T-helper 2 cell treated with Interferon-gamma antibody and Interleukin-4, amounts not matched to agents 5 μg/mL and 100 μg/mL, for 36 hours (primary cell): Measurements from ENCODE around the gene ZNF701.
"Not testable (repeated sequence)": the region's sequence is repeated elsewhere in the genome, so short reads cannot be mapped to it uniquely, and the experiment has no call there.

Experiments used
- DNase-seq: peaks from one replicate; pipeline ENCODE4 v3.0.0; 2021; ENCODE audit warnings: low spot score
- H3K27ac Mint-ChIP-seq: one replicate; pipeline ENCODE4 v1.8.0; 2021; ENCODE audit warnings: mild to moderate bottlenecking, mixed read lengths
- H3K27me3 Mint-ChIP-seq: one replicate; pipeline ENCODE4 v1.8.0; 2021; ENCODE audit warnings: low read depth, mixed read lengths
- H3K36me3 Mint-ChIP-seq: one replicate; pipeline ENCODE4 v1.8.0; 2021; ENCODE audit warnings: low read depth, mixed read lengths
- H3K4me1 Mint-ChIP-seq: one replicate; pipeline ENCODE4 v1.8.0; 2021; ENCODE audit warnings: low read depth, mixed read lengths
- H3K4me3 Mint-ChIP-seq: one replicate; pipeline ENCODE4 v1.8.0; 2022; ENCODE audit warnings: mild to moderate bottlenecking, moderate library complexity, mixed read lengths
- H3K9me3 Mint-ChIP-seq: one replicate; pipeline ENCODE4 v1.8.0; 2021; ENCODE audit warnings: mixed read lengths

The ZNF701 gene

GRCh38 chr19:52542541-52542940 is 27.5 kb upstream of the ZNF701 start:
- H3K27ac Mint-ChIP-seq: peak overlapping the region; percentile 29
- peaks cover 85% of the 10 kb centered on the region for H3K36me3 Mint-ChIP-seq

GRCh38 chr19:52542984-52543664 is 27.0 kb upstream of the ZNF701 start:
- peaks cover 14% of the 10 kb centered on the region for H3K4me1 Mint-ChIP-seq
- no peaks in the 10 kb centered on the region for H3K27me3 Mint-ChIP-seq
- H3K4me3 Mint-ChIP-seq: peak overlapping the region; percentile 37
- H3K9me3 Mint-ChIP-seq: peaks cover 53% of the 10 kb centered on the region
- peaks cover 89% of the 10 kb centered on the region for H3K36me3 Mint-ChIP-seq
- peak overlapping the region; percentile 29 for H3K27ac Mint-ChIP-seq
- DNase-seq: peak; percentile 23

More at GRCh38 chr19:52542541-52542940, 27.5 kb upstream of the ZNF701 start:
- not testable (repeated sequence) for H3K27me3 Mint-ChIP-seq, DNase-seq
- H3K9me3 Mint-ChIP-seq: peaks cover 49% of the 10 kb centered on the region
- H3K4me3 Mint-ChIP-seq: peak overlapping the region; percentile 37
- peaks cover 14% of the 10 kb centered on the region for H3K4me1 Mint-ChIP-seq

- Mint-ChIP-seq H3K36me3 (peaks cover 83% of the 10 kb centered on the region), H3K4me3 (no peak overlapping the region), H3K9me3 (peaks cover 61% of the 10 kb centered on the region), H3K27ac (no peak overlapping the region), H3K27me3 (no peaks in the 10 kb centered on the region), H3K4me1 (no peaks in the 10 kb centered on the region)
- DNase-seq: no peak
These were observed 15.7 kb upstream of the ZNF701 start for GRCh38 chr19:52554216-52554971.

GRCh38 chr19:52557231-52557995 is 12.7 kb upstream of the ZNF701 start:
- DNase-seq: no peak
- no peaks in the 10 kb centered on the region for H3K4me1 Mint-ChIP-seq
- peaks cover 64% of the 10 kb centered on the region for H3K9me3 Mint-ChIP-seq
- no peak overlapping the region for H3K4me3 Mint-ChIP-seq
- H3K36me3 Mint-ChIP-seq: peaks cover 82% of the 10 kb centered on the region
- no peaks in the 10 kb centered on the region for H3K27me3 Mint-ChIP-seq
- H3K27ac Mint-ChIP-seq: no peak overlapping the region

- not testable (repeated sequence) for H3K27ac Mint-ChIP-seq, H3K4me3 Mint-ChIP-seq, H3K4me1 Mint-ChIP-seq, H3K27me3 Mint-ChIP-seq, DNase-seq
- Mint-ChIP-seq H3K36me3 (peaks cover 82% of the 10 kb centered on the region), H3K9me3 (peaks cover 59% of the 10 kb centered on the region)
These were observed 11.2 kb upstream of the ZNF701 start for GRCh38 chr19:52558732-52559445.

DNA sequence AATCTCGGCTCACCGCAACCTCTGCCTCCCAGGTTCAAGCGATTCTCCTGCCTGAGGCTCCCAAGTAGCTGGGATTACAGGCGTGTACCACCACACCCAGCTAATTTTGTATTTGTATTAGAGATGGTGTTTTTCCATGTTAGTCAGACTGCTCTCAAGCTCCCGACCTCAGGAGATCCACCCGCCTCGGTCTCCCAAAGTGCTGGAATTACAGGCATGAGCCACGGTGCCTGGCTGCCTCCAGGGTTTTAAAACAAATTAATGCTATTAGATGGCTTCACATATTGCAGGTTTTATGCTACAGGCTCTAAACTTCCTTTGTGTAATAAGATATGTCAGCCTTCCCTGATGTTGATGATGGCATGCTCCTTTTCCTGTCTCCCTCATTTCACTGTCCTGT is 8.5 kb upstream of the ZNF701 start:
- not testable (repeated sequence) for H3K4me1 Mint-ChIP-seq, H3K4me3 Mint-ChIP-seq, H3K27ac Mint-ChIP-seq, H3K27me3 Mint-ChIP-seq, DNase-seq
- peaks cover 76% of the 10 kb centered on the region for H3K36me3 Mint-ChIP-seq
- peaks cover 57% of the 10 kb centered on the region for H3K9me3 Mint-ChIP-seq

DNA sequence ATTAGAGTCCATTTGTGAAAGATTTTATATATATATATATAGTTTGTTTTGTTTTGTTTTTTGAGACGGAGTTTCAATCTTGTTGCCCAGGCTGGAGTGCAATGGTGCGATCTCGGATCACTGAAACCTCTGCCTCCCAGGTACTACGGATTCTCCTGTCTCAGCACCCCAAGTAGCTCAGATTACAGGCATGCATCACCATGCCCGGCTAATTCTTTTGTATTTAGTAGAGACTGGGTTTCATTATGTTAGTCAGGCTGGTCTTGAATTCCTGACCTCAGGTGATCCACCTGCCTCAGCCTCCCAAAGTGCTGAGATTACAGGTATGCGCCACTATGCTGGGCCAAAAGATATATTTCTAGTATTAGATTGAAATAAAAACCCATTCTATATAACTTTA is 4.0 kb upstream of the ZNF701 start:
- H3K4me3 Mint-ChIP-seq: no peak overlapping the region
- peaks cover 53% of the 10 kb centered on the region for H3K9me3 Mint-ChIP-seq
- no peak for DNase-seq
- H3K4me1 Mint-ChIP-seq: peaks cover 8% of the 10 kb centered on the region
- H3K27ac Mint-ChIP-seq: no peak overlapping the region
- H3K27me3 Mint-ChIP-seq: no peaks in the 10 kb centered on the region
- H3K36me3 Mint-ChIP-seq: peaks cover 57% of the 10 kb centered on the region

DNA sequence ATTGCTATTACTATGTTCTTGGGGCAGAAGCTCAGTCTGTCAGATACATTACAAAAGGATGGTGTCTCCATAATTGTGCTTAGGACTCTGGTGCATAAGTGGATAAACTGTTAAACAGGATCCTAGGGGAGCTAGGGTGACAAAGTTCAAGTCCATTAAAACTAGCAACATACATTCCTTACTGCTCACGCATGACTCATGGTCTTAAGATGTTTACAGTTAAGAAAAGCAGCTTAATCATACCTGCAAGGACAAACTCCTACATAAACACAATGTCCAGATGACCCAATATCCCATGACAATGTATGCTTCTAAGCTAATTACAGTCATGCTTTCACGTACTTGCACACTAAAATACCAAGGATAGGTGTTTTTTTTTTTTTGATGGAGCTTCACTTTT is 3.5 kb upstream of the ZNF701 start:
- no peak for DNase-seq
- no peak overlapping the region for H3K27ac Mint-ChIP-seq
- H3K36me3 Mint-ChIP-seq: peaks cover 59% of the 10 kb centered on the region
- H3K4me1 Mint-ChIP-seq: peaks cover 10% of the 10 kb centered on the region
- no peak overlapping the region for H3K4me3 Mint-ChIP-seq
- no peaks in the 10 kb centered on the region for H3K27me3 Mint-ChIP-seq
- peaks cover 55% of the 10 kb centered on the region for H3K9me3 Mint-ChIP-seq

DNA sequence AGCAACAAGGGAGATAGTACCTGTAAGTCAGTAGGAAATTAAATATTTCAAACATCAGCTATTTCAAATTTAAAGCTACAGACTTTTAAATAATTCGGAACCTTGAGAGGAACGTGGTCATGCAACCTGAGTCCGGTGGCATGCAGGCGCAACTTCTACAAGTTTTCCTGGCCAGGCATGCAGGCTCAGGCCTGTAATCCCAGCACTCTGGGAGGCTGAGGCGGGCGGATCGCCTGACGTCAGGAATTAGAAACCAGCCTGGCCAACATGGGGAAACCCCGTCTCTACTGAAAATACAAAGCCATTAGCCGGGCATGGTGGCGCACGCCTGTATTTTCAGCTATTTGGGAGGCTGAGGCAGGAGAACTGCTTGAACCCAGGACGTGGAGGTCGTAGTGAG is 2.2 kb upstream of the ZNF701 start:
- Mint-ChIP-seq H3K27me3 (no peaks in the 10 kb centered on the region), H3K27ac (no peak overlapping the region), H3K9me3 (peaks cover 62% of the 10 kb centered on the region), H3K4me3 (no peak overlapping the region), H3K36me3 (peaks cover 60% of the 10 kb centered on the region), H3K4me1 (peaks cover 14% of the 10 kb centered on the region)
- no peak for DNase-seq

- peaks cover 15% of the 10 kb centered on the region for H3K4me1 Mint-ChIP-seq
- peaks cover 62% of the 10 kb centered on the region for H3K36me3 Mint-ChIP-seq
- DNase-seq, H3K27me3 Mint-ChIP-seq: not testable (repeated sequence)
- H3K27ac Mint-ChIP-seq: peak overlapping the region; percentile 94
- H3K4me3 Mint-ChIP-seq: peak overlapping the region; percentile 86
- peaks cover 63% of the 10 kb centered on the region for H3K9me3 Mint-ChIP-seq
These were observed 468 bp upstream of the ZNF701 start for GRCh38 chr19:52569638-52569999.

DNA sequence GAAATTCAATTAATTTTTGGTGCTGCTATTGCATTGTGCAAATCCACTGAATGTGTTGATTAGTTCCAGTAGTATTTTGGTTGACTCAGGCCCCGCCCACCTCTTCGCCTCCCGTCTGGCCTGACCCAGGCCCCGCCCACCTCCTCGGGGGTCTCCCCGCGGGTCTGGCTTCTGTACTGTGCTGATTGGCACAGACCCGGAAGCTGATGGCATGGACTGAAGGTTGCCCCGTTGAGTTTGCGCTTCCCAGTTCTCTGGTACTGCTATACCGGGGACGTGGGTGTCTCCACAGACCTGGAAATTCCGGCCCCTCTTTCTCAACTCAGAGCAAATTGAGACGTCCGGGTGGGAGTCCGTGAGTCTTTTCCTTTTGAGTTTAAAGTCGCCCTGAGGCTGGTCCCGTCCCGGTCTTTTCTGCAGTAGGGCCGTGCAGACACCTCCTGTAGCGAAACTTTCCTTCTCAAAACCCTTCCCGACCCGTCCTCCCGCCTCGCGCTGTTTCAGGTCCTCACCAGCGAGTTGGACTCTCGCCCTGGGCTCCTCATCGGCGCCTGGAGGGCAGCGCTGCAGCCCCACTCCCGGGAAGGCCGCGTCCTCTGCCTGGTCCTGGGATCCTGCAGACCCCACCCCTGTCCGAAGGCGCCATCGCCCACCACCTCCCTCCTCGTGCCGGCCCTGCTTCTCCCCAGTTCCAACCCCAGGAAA is 14.8 kb downstream of the ZNF701 start:
- Mint-ChIP-seq H3K9me3 (peaks cover 52% of the 10 kb centered on the region), H3K27me3 (no peaks in the 10 kb centered on the region), H3K4me3 (no peak overlapping the region), H3K27ac (no peak overlapping the region), H3K36me3 (peaks cover 77% of the 10 kb centered on the region), H3K4me1 (no peaks in the 10 kb centered on the region)
- no peak for DNase-seq

DNA sequence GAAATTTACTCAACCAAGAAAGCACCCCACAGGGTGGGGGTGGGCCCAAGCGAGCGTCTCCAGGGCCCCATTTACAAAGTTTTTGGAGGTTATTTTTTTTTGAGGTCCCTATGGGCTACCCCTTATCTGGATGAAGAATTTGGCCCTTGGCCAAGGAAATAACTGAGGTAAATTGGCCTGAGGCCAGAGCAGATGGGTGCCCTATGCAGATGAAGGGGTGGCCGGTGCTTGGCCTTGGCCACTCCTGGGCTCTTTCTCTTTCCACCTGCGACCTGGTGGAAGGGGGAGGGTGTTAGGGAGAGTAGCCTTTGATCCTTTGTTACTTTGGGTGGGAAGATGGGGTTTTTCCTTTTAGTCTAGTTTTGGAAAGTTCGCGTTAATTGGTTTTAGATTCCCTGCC is 15.5 kb downstream of the ZNF701 start:
- DNase-seq: no peak
- Mint-ChIP-seq H3K4me1 (no peaks in the 10 kb centered on the region), H3K9me3 (peaks cover 55% of the 10 kb centered on the region), H3K27me3 (no peaks in the 10 kb centered on the region), H3K27ac (no peak overlapping the region), H3K4me3 (no peak overlapping the region), H3K36me3 (peaks cover 80% of the 10 kb centered on the region)

DNA sequence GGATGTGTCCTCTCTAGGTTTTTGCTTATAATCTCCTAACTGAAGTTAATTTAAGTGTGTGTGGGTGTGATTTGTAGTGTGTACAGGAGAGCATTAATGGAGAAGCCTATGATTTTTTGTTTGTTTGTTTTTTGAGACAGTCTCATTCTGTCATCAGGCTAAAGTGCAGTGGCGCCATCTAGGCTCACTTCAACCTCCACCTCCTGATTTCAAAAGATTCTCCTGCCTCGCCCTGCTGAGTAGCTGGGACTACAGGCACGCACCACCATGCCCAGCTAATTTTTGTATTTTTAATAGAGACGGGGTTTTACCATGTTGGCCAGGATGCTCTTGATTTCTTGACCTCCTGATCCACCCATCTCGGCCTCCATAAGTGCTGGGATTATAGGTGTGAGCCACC is 20.6 kb downstream of the ZNF701 start:
- Mint-ChIP-seq H3K9me3 (peaks cover 43% of the 10 kb centered on the region), H3K4me3 (no peak overlapping the region), H3K27me3 (no peaks in the 10 kb centered on the region), H3K27ac (no peak overlapping the region), H3K4me1 (no peaks in the 10 kb centered on the region), H3K36me3 (peaks cover 85% of the 10 kb centered on the region)
- DNase-seq: no peak
